ENCODE measurements around the gene ST7L. TPM values are rescaled to one million over a fixed set of nuclear protein-coding genes. Genes with fewer than 3 reads are reported as not detected.

Gene ST7L
- total RNA-seq, 1 donor, result 18.5 TPM

DNA sequence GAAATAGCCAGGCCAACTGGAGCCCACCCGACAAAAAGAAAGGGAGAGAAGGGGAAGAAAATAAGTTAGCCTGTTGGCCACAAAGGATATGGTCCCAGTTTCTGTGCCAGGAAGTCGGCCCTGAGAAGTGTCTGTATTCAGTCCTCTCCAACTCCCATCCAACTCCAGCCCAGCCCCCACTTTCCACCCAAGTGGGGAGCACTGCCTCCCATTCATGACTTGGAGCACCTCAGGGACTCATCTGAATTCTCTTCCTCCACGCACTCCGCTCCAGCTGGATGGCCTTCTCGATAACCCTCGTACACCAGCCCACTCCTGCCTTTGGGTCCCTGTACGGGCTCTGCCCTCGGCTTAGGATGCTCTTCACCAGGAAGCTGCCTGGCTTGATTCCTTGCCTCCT is 112.2 kb downstream of the ST7L start:
- peaks cover 23% of the 10 kb centered on the region for H3K4me1 ChIP-seq (ENCODE audit: insufficient read depth, low read length)
- H4K20me1 ChIP-seq (ENCODE audit: insufficient read depth, low read length), result no peaks in the 10 kb centered on the region
- peaks cover 9% of the 10 kb centered on the region for H3K27me3 ChIP-seq (ENCODE audit: insufficient read depth, low read length)
- H3K79me2 ChIP-seq (ENCODE audit: insufficient read depth, low read length), result no peaks in the 10 kb centered on the region
- TF ChIP-seq, protein P1, sequence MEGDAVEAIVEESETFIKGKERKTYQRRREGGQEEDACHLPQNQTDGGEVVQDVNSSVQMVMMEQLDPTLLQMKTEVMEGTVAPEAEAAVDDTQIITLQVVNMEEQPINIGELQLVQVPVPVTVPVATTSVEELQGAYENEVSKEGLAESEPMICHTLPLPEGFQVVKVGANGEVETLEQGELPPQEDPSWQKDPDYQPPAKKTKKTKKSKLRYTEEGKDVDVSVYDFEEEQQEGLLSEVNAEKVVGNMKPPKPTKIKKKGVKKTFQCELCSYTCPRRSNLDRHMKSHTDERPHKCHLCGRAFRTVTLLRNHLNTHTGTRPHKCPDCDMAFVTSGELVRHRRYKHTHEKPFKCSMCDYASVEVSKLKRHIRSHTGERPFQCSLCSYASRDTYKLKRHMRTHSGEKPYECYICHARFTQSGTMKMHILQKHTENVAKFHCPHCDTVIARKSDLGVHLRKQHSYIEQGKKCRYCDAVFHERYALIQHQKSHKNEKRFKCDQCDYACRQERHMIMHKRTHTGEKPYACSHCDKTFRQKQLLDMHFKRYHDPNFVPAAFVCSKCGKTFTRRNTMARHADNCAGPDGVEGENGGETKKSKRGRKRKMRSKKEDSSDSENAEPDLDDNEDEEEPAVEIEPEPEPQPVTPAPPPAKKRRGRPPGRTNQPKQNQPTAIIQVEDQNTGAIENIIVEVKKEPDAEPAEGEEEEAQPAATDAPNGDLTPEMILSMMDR (IDR thresholded peaks at IDR 0.05; ENCODE audit: extremely low read depth, low read depth, low read length), result no peak
- no peak overlapping the region for H2AFZ ChIP-seq (ENCODE audit: low read length)
- H3K27ac ChIP-seq (ENCODE audit: low read depth, low read length), result no peak overlapping the region
- H3K9me3 ChIP-seq (ENCODE audit: low read depth, low read length), result no peaks in the 10 kb centered on the region
- no peak for DNase-seq (ENCODE audit: insufficient read length, low spot score, missing footprints)
- H3K36me3 ChIP-seq (ENCODE audit: insufficient read depth, low read length), result no peaks in the 10 kb centered on the region
- no peak overlapping the region for H3K4me2 ChIP-seq (ENCODE audit: insufficient read depth, low read length)
- no peak overlapping the region for H3K4me3 ChIP-seq (ENCODE audit: insufficient read depth, low read length)

DNA sequence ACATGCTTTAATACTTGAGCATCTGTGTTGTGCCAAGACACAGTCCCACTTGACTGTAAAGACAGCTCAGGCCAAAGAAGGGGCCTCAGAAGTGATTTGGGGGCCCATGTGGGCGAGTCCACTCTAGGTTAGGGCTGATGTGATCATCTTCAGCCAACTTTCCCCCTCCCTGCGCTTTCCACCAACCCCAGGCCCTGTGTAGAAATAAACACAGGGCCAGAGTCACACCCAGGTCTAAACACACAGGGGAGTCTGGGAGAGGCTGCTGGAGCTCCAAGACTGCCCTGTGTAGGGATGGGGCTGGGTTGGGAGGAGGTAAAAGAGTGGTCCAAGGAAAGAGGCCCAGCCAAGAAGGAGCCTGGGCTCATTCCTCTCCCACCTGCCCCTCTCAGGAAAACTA is 112.6 kb downstream of the ST7L start:
- H3K27ac ChIP-seq (ENCODE audit: low read depth, low read length), result no peak overlapping the region
- no peak overlapping the region for H3K4me3 ChIP-seq (ENCODE audit: insufficient read depth, low read length)
- no peaks in the 10 kb centered on the region for H4K20me1 ChIP-seq (ENCODE audit: insufficient read depth, low read length)
- no peaks in the 10 kb centered on the region for H3K36me3 ChIP-seq (ENCODE audit: insufficient read depth, low read length)
- no peak overlapping the region for H2AFZ ChIP-seq (ENCODE audit: low read length)
- no peaks in the 10 kb centered on the region for H3K9me3 ChIP-seq (ENCODE audit: low read depth, low read length)
- H3K4me1 ChIP-seq (ENCODE audit: insufficient read depth, low read length), result peaks cover 27% of the 10 kb centered on the region
- H3K79me2 ChIP-seq (ENCODE audit: insufficient read depth, low read length), result no peaks in the 10 kb centered on the region
- peaks cover 9% of the 10 kb centered on the region for H3K27me3 ChIP-seq (ENCODE audit: insufficient read depth, low read length)
- H3K4me2 ChIP-seq (ENCODE audit: insufficient read depth, low read length), result no peak overlapping the region
- DNase-seq (ENCODE audit: insufficient read length, low spot score, missing footprints), result no peak
- TF ChIP-seq, protein P1 (IDR thresholded peaks at IDR 0.05; ENCODE audit: extremely low read depth, low read depth, low read length), result no peak

DNA sequence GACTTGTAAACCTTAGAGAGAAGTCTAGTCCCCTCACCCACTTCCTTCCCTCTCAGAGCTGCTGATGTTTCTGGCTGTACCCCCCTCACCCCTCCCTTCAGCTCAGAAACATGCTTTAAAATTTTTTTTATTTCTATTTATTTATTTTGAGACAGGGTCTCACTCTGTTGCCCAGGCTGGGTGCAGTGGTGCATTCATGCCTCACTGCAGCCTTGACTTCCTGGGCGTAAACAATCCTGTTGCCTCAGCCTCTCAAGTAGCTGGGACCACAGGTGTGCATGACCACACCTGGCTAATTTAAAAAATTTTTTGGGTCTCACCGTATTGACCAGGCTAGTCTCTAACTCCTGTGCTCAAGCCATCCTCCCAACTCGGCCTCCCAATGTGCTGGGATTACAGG is 113.1 kb downstream of the ST7L start:
- no peak overlapping the region for H3K4me3 ChIP-seq (ENCODE audit: insufficient read depth, low read length)
- no peak overlapping the region for H2AFZ ChIP-seq (ENCODE audit: low read length)
- TF ChIP-seq, protein P1 (IDR thresholded peaks at IDR 0.05; ENCODE audit: extremely low read depth, low read depth, low read length), result no peak
- H3K79me2 ChIP-seq (ENCODE audit: insufficient read depth, low read length), result no peaks in the 10 kb centered on the region
- H3K27ac ChIP-seq (ENCODE audit: low read depth, low read length), result no peak overlapping the region
- H3K4me2 ChIP-seq (ENCODE audit: insufficient read depth, low read length), result no peak overlapping the region
- no peak for DNase-seq (ENCODE audit: insufficient read length, low spot score, missing footprints)
- H3K4me1 ChIP-seq (ENCODE audit: insufficient read depth, low read length), result peaks cover 27% of the 10 kb centered on the region
- no peaks in the 10 kb centered on the region for H4K20me1 ChIP-seq (ENCODE audit: insufficient read depth, low read length)
- H3K27me3 ChIP-seq (ENCODE audit: insufficient read depth, low read length), result peaks cover 9% of the 10 kb centered on the region
- H3K9me3 ChIP-seq (ENCODE audit: low read depth, low read length), result no peaks in the 10 kb centered on the region
- no peaks in the 10 kb centered on the region for H3K36me3 ChIP-seq (ENCODE audit: insufficient read depth, low read length)

DNA sequence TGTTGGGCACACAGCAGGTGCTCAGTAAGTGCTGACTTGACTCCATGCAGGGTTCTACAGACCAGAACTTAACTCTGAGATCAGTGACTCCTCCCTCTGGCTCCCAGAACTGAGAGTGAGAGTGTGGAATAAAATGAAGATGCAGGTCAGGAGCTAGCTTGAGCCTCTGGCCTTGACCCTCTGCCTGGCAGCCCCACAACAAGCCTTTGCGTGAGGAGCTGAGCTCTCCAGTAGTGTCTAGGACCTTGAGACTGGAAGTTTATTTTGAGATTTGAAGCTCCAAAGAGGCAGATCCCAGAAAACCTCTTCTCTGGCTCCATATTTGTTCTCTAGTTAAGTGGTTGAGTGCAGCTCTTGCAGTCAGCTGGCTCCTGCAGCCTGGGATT is 113.5 kb downstream of the ST7L start:
- no peak overlapping the region for H2AFZ ChIP-seq (ENCODE audit: low read length)
- H3K27ac ChIP-seq (ENCODE audit: low read depth, low read length), result no peak overlapping the region
- H3K27me3 ChIP-seq (ENCODE audit: insufficient read depth, low read length), result peaks cover 9% of the 10 kb centered on the region
- no peak for DNase-seq (ENCODE audit: insufficient read length, low spot score, missing footprints)
- no peaks in the 10 kb centered on the region for H3K36me3 ChIP-seq (ENCODE audit: insufficient read depth, low read length)
- no peak overlapping the region for H3K4me3 ChIP-seq (ENCODE audit: insufficient read depth, low read length)
- TF ChIP-seq, protein P1 (IDR thresholded peaks at IDR 0.05; ENCODE audit: extremely low read depth, low read depth, low read length), result no peak
- H3K9me3 ChIP-seq (ENCODE audit: low read depth, low read length), result no peaks in the 10 kb centered on the region
- H3K79me2 ChIP-seq (ENCODE audit: insufficient read depth, low read length), result no peaks in the 10 kb centered on the region
- H3K4me2 ChIP-seq (ENCODE audit: insufficient read depth, low read length), result no peak overlapping the region
- no peaks in the 10 kb centered on the region for H4K20me1 ChIP-seq (ENCODE audit: insufficient read depth, low read length)
- H3K4me1 ChIP-seq (ENCODE audit: insufficient read depth, low read length), result peaks cover 27% of the 10 kb centered on the region

Measured in osteoblast (primary cell).